Tibial artery (tissue), 4 donors: ENCODE data around the gene NPEPL1.
"Not testable (repeated sequence)": the region's sequence is repeated elsewhere in the genome, so short reads cannot be mapped to it uniquely, and the experiment has no call there.

ENCODE experiments used
- DNase-seq, 2 donors: peaks; one replicate each; pipeline ENCODE4 v3.0.0-alpha.2; 2019
- H3K27ac ChIP-seq, 2 donors: fragments of 200-600 bp; sonication (generic) in 1 of 2; 1 replicate in 1 of 2; 2 replicates in 1 of 2; pipeline ENCODE4 v1.5.1; 2018 to 2019; ENCODE audit warnings: mild to moderate bottlenecking in 1 of 2
- H3K27me3 ChIP-seq, 2 donors: fragments of 200-600 bp; sonication (generic) in 1 of 2; one replicate each; pipeline versions ENCODE4 v1.5.1 to v1.6.0; 2016 to 2019
- H3K36me3 ChIP-seq, 3 donors: fragments of 200-600 bp; sonication (generic) in 2 of 3; one replicate each; pipeline ENCODE4 v1.5.1; 2016 to 2019; ENCODE audit warnings: mild to moderate bottlenecking in 2 of 3
- H3K4me1 ChIP-seq, 4 donors: fragments of 200-600 bp; sonication (generic) in 2 of 4; 1 replicate in 3 of 4; 2 replicates in 1 of 4; pipeline ENCODE4 v1.5.1; 2016 to 2019
- H3K4me3 ChIP-seq, 2 donors: fragments of 200-600 bp; sonication (generic) in 1 of 2; 1 replicate in 1 of 2; 2 replicates in 1 of 2; pipeline ENCODE4 v1.5.1; 2018 to 2019; ENCODE audit warnings: mild to moderate bottlenecking in 2 of 2
- H3K9me3 ChIP-seq, 3 donors: fragments of 200-600 bp; sonication (generic) in 1 of 3; one replicate each; pipeline ENCODE4 v1.5.1; 2016 to 2019
- CTCF ChIP-seq, 2 experiments: fragments of 200-600 bp in 1 of 2; fragments of 450-650 bp in 1 of 2; IDR thresholded peaks; one replicate each; pipeline ENCODE4 v1.5.1; 2017 to 2019; ENCODE audit warnings: antibody characterized with exemption in 2 of 2, mild to moderate bottlenecking in 1 of 2, moderate library complexity in 1 of 2
- intact Hi-C: fragments of 100-400 bp; cut with DNase I; formaldehyde crosslinking; loops from one replicate; pipeline ENCODE4 v1.15.0; 2023; ENCODE audit warnings: low total_unique reads

Gene NPEPL1

DNA sequence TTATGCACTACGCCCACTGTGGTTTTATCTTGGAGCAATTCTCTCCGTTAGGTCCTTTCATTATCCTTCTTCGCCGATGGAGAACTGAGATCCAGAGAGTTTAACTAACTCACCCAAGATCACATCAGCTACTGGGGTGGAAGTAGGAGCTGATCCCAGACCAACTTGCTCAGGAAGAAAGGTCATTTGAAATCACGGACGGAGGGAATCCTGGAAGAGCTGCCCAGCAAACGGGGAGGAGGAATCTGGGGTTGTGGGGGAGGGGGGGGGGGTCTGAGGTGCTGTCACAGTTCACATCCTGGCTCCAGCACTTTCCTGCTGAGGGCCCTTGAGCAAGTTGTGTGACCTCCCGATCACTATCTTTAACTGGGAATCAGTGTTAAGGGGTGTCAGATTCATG, 62.0 kb downstream of the NPEPL1 start:
- H3K4me1 ChIP-seq: no peaks in the 10 kb centered on the region
- H3K27me3 ChIP-seq: peaks cover 0 to 26% of the 10 kb centered on the region in 2 donors
- DNase-seq: no peak
- TF ChIP-seq CTCF (IDR thresholded peaks at IDR 0.05): no peak
- intact Hi-C loops: no loop called here
- H3K4me3 ChIP-seq: no peak overlapping the region
- H3K27ac ChIP-seq: no peak overlapping the region
- no peaks in the 10 kb centered on the region for H3K9me3 ChIP-seq
- no peaks in the 10 kb centered on the region for H3K36me3 ChIP-seq

- no peak for TF ChIP-seq CTCF (IDR thresholded peaks at IDR 0.05)
- no peak overlapping the region for H3K27ac ChIP-seq
- no peak for DNase-seq
- intact Hi-C loops: no loop called here
- H3K36me3 ChIP-seq: no peaks in the 10 kb centered on the region
- no peaks in the 10 kb centered on the region for H3K4me1 ChIP-seq
- no peak overlapping the region for H3K4me3 ChIP-seq
- H3K9me3 ChIP-seq: no peaks in the 10 kb centered on the region
- H3K27me3 ChIP-seq: peaks cover 0 to 26% of the 10 kb centered on the region in 2 donors
Observed at GRCh38 chr20:58755062-58755697, 62.6 kb downstream of the NPEPL1 start.

- DNase-seq: no peak
- Histone ChIP-seq H3K4me3 (no peak overlapping the region), H3K27me3 (peaks cover 0 to 26% of the 10 kb centered on the region in 2 donors), H3K9me3 (no peaks in the 10 kb centered on the region), H3K36me3 (no peaks in the 10 kb centered on the region), H3K4me1 (no peaks in the 10 kb centered on the region), H3K27ac (no peak overlapping the region)
- intact Hi-C loops: no loop called here
- TF ChIP-seq CTCF (IDR thresholded peaks at IDR 0.05): no peak
Observed at GRCh38 chr20:58755766-58756449, 63.3 kb downstream of the NPEPL1 start.

GRCh38 chr20:58756450-58756775, 63.8 kb downstream of the NPEPL1 start:
- Histone ChIP-seq H3K27ac (no peak overlapping the region), H3K4me1 (no peaks in the 10 kb centered on the region), H3K27me3 (peaks cover 0 to 26% of the 10 kb centered on the region in 2 donors), H3K4me3 (no peak overlapping the region), H3K36me3 (no peaks in the 10 kb centered on the region), H3K9me3 (no peaks in the 10 kb centered on the region)
- intact Hi-C loops: no loop called here
- no peak for TF ChIP-seq CTCF (IDR thresholded peaks at IDR 0.05)
- DNase-seq: no peak

GRCh38 chr20:58757647-58758046, 65.0 kb downstream of the NPEPL1 start:
- H3K27ac ChIP-seq, intact Hi-C loops, H3K36me3 ChIP-seq, H3K4me1 ChIP-seq, H3K9me3 ChIP-seq, H3K4me3 ChIP-seq, DNase-seq: not testable (repeated sequence)
- peaks cover 0 to 25% of the 10 kb centered on the region in 2 donors for H3K27me3 ChIP-seq

- Histone ChIP-seq H3K4me1 (no peaks in the 10 kb centered on the region), H3K9me3 (no peaks in the 10 kb centered on the region), H3K4me3 (no peak overlapping the region), H3K27ac (no peak overlapping the region), H3K27me3 (peaks cover 0 to 19% of the 10 kb centered on the region in 2 donors), H3K36me3 (no peaks in the 10 kb centered on the region)
- no peak for TF ChIP-seq CTCF (IDR thresholded peaks at IDR 0.05)
- no peak for DNase-seq
- intact Hi-C loops: no loop called here
Observed at GRCh38 chr20:58759947-58760346, 67.3 kb downstream of the NPEPL1 start.
